ENCODE data around the gene PLAC1. TPM values are rescaled to one million over a fixed set of nuclear protein-coding genes. Genes with fewer than 3 reads are reported as not detected.

The PLAC1 gene
- total RNA-seq, 2 experiments from 2014 or later: not detected

DNA sequence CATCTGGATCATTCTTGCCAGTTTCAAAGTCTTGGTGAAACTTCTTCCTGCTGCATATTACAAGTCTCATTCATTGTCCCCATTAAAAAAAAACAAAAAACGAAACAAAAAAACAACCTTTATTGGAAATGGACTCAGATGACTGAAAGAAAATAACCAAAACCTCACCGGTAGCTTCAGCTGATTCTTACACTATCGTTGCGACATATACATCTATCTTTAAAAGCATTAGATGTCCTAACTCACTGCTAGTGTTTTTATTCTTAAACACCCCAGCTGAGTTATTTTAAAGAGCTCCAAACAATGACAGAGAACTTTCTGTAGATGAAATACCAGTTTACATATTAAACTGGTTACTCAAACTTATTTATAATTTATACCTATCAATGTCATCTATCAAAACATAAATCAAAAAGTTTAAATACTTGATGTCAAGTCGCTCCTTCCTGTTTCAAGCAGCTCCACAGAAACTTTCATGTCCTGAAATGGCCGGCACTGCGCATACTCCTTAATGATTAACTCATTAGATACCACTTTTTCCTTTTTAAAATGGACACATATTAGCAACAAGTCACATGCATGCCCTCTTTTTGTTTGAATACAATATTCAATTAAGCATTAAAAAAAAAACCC is 111.1 kb downstream of the PLAC1 start:
- peaks cover 12% of the 10 kb centered on the region for H3K36me3 Mint-ChIP-seq (ENCODE audit: low read depth)
- H3K4me3 Mint-ChIP-seq: no peak overlapping the region
- ChIA-PET CTCF (no interaction called here), POLR2A (no interaction called here)
- no peaks in the 10 kb centered on the region for H3K9me3 Mint-ChIP-seq
- DNase-seq: no peak
- no peak overlapping the region for H3K27ac Mint-ChIP-seq
- peaks cover 26% of the 10 kb centered on the region for H3K27me3 Mint-ChIP-seq
- peaks cover 23% of the 10 kb centered on the region for H3K4me1 Mint-ChIP-seq

- Mint-ChIP-seq H3K27ac (no peak overlapping the region), H3K9me3 (no peaks in the 10 kb centered on the region)
- POLR2A ChIA-PET: no interaction called here
Measured at GRCh38 chrX:134546187-134546586, 112.1 kb downstream of the PLAC1 start.

GRCh38 chrX:134545510-134545909 is 112.8 kb downstream of the PLAC1 start:
- no peak overlapping the region for H3K4me3 Mint-ChIP-seq
- H3K4me1 Mint-ChIP-seq: peaks cover 22% of the 10 kb centered on the region
- no peak for DNase-seq
- ChIA-PET POLR2A (no interaction called here), CTCF (interaction anchor here (0.8 kb wide), 1 partner anchor 25 kb away, joined by 3 read pairs; no protein-coding TSS in a partner anchor)
- no peaks in the 10 kb centered on the region for H3K9me3 Mint-ChIP-seq
- H3K36me3 Mint-ChIP-seq (ENCODE audit: low read depth): peaks cover 11% of the 10 kb centered on the region
- peaks cover 21% of the 10 kb centered on the region for H3K27me3 Mint-ChIP-seq
- H3K27ac Mint-ChIP-seq: no peak overlapping the region

More at GRCh38 chrX:134546187-134546586, 112.1 kb downstream of the PLAC1 start:
- peaks cover 12% of the 10 kb centered on the region for H3K36me3 Mint-ChIP-seq (ENCODE audit: low read depth)
- H3K4me1 Mint-ChIP-seq: peaks cover 23% of the 10 kb centered on the region
- DNase-seq: no peak
- H3K4me3 Mint-ChIP-seq: no peak overlapping the region
- H3K27me3 Mint-ChIP-seq: peaks cover 22% of the 10 kb centered on the region
- CTCF ChIA-PET: no interaction called here

DNA sequence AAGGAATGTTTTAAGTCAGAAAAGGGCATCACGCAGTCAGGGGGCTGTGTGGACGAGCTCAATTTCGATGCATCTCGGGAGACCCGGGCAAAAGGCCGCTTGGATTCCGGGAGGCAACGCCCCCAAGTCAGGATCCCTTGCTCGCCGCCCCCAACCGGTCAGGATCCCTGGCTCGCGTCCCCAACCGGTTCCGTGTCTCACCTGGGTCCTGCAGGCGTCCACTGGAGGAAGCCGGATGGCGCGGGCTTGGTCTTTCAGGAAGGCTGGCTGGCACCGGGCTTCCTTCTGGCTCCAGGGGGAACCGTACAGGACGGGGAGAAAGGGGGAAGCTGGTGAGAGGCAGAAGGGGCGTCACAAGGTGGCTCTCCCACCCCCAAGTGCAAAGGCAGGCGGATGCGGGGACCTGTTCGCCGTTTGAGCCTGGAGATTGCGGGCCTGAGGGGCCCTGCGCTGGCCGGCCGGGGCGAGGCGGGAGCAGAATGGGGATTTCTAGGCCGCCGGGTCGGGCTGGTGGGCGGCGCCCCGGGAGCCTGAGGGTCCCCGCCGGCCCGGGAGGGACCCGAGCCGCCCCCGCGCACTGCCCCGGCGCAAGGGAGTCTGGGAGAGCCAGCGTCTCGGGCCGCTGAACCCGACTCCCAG is 113.6 kb downstream of the PLAC1 start:
- H3K27me3 Mint-ChIP-seq: peaks cover 16% of the 10 kb centered on the region
- no peak overlapping the region for H3K27ac Mint-ChIP-seq
- POLR2A ChIA-PET: no interaction called here
- H3K9me3 Mint-ChIP-seq: no peaks in the 10 kb centered on the region
- no peak overlapping the region for H3K4me3 Mint-ChIP-seq
- DNase-seq: no peak
- CTCF ChIA-PET: interaction anchor here (0.6 to 0.8 kb wide), 2 partner anchors 24 to 218 kb away, joined by 3 read pairs; no protein-coding TSS in a partner anchor
- peaks cover 7% of the 10 kb centered on the region for H3K36me3 Mint-ChIP-seq (ENCODE audit: low read depth)
- peaks cover 17% of the 10 kb centered on the region for H3K4me1 Mint-ChIP-seq

DNA sequence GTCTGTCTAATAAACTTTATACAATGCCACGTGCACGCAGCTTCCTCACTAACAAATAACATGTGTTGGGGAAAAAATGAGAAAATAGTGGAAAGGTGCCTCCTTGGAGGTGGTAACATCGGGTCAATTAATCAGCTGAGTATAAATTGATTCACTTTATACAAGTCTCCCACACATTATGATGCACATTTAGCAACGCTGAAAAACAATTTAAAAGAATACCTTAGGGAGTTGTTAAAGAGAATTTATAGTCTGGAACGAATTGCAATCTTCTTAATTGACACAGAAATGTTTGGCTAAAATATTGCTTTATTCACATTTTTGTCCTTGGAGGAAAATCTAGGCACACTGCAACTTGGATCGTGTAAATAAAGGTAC is 114.1 kb downstream of the PLAC1 start:
- no peaks in the 10 kb centered on the region for H3K9me3 Mint-ChIP-seq
- peaks cover 16% of the 10 kb centered on the region for H3K27me3 Mint-ChIP-seq
- H3K4me1 Mint-ChIP-seq: peaks cover 17% of the 10 kb centered on the region
- no peak for DNase-seq
- no peak overlapping the region for H3K27ac Mint-ChIP-seq
- ChIA-PET CTCF (no interaction called here), POLR2A (no interaction called here)
- H3K4me3 Mint-ChIP-seq: no peak overlapping the region
- peaks cover 7% of the 10 kb centered on the region for H3K36me3 Mint-ChIP-seq (ENCODE audit: low read depth)

DNA sequence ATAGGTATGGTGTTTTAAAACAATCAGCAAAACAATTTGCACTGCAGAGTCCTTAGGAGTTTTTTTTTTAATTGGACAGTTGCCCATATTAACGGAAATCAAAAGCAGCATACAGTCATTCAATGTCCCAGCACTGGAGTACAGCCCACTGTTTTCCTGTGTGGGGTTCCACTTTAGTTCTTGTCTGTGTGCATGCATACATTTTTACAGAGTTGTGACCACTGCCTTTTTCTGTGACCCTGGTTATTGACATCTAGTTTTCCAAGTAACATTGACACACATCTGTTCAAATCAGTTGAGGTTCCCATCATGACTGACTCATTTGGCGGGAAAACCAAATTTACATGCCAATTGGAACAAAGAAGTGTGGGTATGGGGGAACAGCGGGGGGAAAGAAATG is 115.0 kb downstream of the PLAC1 start:
- CTCF ChIA-PET: no interaction called here
- H3K36me3 Mint-ChIP-seq (ENCODE audit: low read depth): peaks cover 7% of the 10 kb centered on the region
- H3K27me3 Mint-ChIP-seq: peaks cover 13% of the 10 kb centered on the region

GRCh38 chrX:134542485-134542884 is 115.8 kb downstream of the PLAC1 start:
- H3K27me3 Mint-ChIP-seq: peaks cover 12% of the 10 kb centered on the region
- no peaks in the 10 kb centered on the region for H3K9me3 Mint-ChIP-seq
- no peak overlapping the region for H3K4me3 Mint-ChIP-seq
- no peak for DNase-seq
- ChIA-PET CTCF (no interaction called here), POLR2A (no interaction called here)
- peaks cover 10% of the 10 kb centered on the region for H3K4me1 Mint-ChIP-seq
- H3K27ac Mint-ChIP-seq: no peak overlapping the region
- H3K36me3 Mint-ChIP-seq (ENCODE audit: low read depth): peaks cover 7% of the 10 kb centered on the region

More for the DNA sequence above, 115.0 kb downstream of the PLAC1 start:
- no peak for DNase-seq
- Mint-ChIP-seq H3K27ac (no peak overlapping the region), H3K4me1 (peaks cover 14% of the 10 kb centered on the region), H3K4me3 (no peak overlapping the region), H3K9me3 (no peaks in the 10 kb centered on the region)
- POLR2A ChIA-PET: no interaction called here

DNA sequence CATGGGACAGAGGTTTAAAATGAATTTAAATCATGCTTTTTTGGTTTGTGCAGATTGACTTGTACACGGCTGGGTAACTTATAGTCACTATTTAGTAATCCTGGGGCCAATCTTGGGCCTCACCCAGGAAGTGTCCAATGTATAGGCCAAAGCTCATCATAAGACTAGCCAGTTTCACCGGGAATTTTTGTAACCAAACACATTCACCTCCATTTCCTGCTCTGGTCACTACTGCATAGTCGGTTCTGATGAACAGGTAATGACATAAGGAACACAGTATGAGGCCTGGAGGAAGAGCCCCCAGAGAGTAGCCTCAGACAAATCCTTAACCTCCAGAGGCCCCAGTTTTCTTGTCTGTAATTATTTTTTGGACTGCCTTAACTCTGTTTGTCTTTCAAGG is 116.4 kb downstream of the PLAC1 start:
- Mint-ChIP-seq H3K4me1 (peaks cover 10% of the 10 kb centered on the region), H3K4me3 (no peak overlapping the region), H3K36me3 (ENCODE audit: low read depth) (peaks cover 6% of the 10 kb centered on the region), H3K27ac (no peak overlapping the region), H3K9me3 (no peaks in the 10 kb centered on the region), H3K27me3 (peaks cover 11% of the 10 kb centered on the region)
- CTCF ChIA-PET: no interaction called here
- POLR2A ChIA-PET: no interaction called here
- DNase-seq: no peak

DNA sequence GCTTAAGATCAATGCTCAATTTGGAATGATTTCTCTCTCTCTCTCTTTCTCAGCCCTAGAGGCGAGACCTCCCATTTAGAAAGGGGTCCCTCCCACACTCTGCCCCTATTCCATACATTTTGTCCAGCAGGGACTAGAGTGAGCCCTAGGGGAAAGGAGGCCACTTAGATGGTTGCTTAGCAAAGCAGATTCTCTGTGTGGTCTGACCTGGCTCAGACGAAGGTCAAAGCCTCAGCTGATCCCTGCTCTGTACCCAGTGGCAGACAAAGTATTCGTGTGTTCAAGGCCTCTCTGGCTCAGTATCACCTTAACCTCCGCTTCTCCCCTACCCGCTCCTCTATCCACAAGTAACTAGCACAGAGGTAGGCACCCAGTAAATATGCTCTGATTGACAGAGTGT is 120.0 kb downstream of the PLAC1 start:
- no peak for DNase-seq
- no peak overlapping the region for H3K27ac Mint-ChIP-seq
- H3K9me3 Mint-ChIP-seq: no peaks in the 10 kb centered on the region
- POLR2A ChIA-PET: no interaction called here
- CTCF ChIA-PET: no interaction called here
- H3K4me3 Mint-ChIP-seq: no peak overlapping the region
- H3K36me3 Mint-ChIP-seq (ENCODE audit: low read depth): no peaks in the 10 kb centered on the region
- peaks cover 10% of the 10 kb centered on the region for H3K4me1 Mint-ChIP-seq
- peaks cover 2% of the 10 kb centered on the region for H3K27me3 Mint-ChIP-seq

DNA sequence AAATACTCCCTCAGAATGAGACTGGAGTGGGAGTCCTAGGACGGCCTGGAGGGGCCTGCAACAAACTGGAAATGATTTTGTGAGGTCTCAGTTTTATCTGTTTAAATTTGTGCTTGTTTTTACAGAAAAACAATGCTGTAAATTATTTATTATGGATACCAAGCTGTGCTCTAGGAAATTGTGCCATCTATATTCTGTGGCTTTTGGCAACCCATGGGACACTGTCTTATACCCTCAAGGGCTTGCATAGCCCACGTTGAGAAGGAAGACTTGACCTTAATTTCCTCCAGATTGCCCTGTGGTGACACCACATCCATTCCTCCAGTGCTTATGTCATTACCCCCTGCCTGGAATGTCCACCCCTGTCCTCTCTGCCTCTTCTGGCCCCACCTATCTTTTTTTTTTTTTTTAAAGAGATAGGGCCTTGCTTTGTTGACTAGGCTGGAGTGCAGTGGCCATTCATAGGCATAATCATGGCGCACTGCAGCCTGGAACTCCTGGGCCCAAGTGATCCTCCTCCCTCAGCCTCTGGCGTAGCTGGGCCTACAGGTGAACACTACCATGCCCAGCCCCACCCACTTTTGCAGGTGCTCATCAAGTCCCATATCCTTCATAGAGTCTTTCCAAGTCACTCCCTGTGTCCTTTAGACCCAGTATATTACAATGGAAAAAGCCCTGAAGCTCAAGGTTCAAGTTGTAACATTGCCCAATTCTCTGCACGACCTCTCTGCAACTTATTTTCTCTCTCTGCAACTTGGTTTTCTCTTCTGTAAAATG is 120.9 kb downstream of the PLAC1 start:
- no peaks in the 10 kb centered on the region for H3K36me3 Mint-ChIP-seq (ENCODE audit: low read depth)
- H3K27ac Mint-ChIP-seq: no peak overlapping the region
- no peaks in the 10 kb centered on the region for H3K9me3 Mint-ChIP-seq
- H3K4me1 Mint-ChIP-seq: peaks cover 2% of the 10 kb centered on the region
- H3K27me3 Mint-ChIP-seq: peaks cover 2% of the 10 kb centered on the region
- no peak overlapping the region for H3K4me3 Mint-ChIP-seq
- DNase-seq: no peak
- ChIA-PET POLR2A (no interaction called here), CTCF (no interaction called here)

GRCh38 chrX:134533952-134534351 is 124.3 kb downstream of the PLAC1 start:
- no peak overlapping the region for H3K4me3 Mint-ChIP-seq
- no peak for DNase-seq
- H3K27me3 Mint-ChIP-seq: no peaks in the 10 kb centered on the region
- H3K4me1 Mint-ChIP-seq: no peaks in the 10 kb centered on the region
- no peak overlapping the region for H3K27ac Mint-ChIP-seq
- ChIA-PET CTCF (no interaction called here), POLR2A (no interaction called here)
- H3K9me3 Mint-ChIP-seq: no peaks in the 10 kb centered on the region
- no peaks in the 10 kb centered on the region for H3K36me3 Mint-ChIP-seq (ENCODE audit: low read depth)

DNA sequence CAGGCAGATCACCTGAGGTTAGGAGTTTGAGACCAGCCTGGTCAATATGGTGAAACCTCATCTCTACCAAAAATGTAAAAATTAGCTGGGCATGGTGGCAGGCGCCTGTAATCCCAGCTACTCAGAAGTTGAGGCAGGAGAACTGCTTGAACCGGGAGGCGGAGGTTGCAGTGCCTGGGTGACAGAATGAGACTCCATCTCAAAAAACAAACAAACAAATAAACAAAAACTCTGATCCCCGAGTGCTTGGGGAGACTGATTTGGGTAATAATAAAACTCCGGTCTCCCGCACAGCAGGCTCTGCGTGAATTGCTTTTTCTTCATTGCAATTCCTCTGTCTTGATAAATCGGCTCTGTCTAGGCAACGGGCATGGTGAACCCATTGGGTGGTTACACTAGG is 124.9 kb downstream of the PLAC1 start:
- ChIA-PET CTCF (no interaction called here), POLR2A (no interaction called here)
- no peak for DNase-seq
- no peaks in the 10 kb centered on the region for H3K9me3 Mint-ChIP-seq
- no peaks in the 10 kb centered on the region for H3K4me1 Mint-ChIP-seq
- no peak overlapping the region for H3K4me3 Mint-ChIP-seq
- no peak overlapping the region for H3K27ac Mint-ChIP-seq
- no peaks in the 10 kb centered on the region for H3K27me3 Mint-ChIP-seq
- H3K36me3 Mint-ChIP-seq (ENCODE audit: low read depth): no peaks in the 10 kb centered on the region

- no peaks in the 10 kb centered on the region for H3K36me3 Mint-ChIP-seq (ENCODE audit: low read depth)
- ChIA-PET CTCF (no interaction called here), POLR2A (no interaction called here)
- no peak overlapping the region for H3K27ac Mint-ChIP-seq
- H3K27me3 Mint-ChIP-seq: no peaks in the 10 kb centered on the region
- no peaks in the 10 kb centered on the region for H3K9me3 Mint-ChIP-seq
- DNase-seq: no peak
- H3K4me3 Mint-ChIP-seq: no peak overlapping the region
- H3K4me1 Mint-ChIP-seq: no peaks in the 10 kb centered on the region
Measured at GRCh38 chrX:134530845-134531244, 127.4 kb downstream of the PLAC1 start.

DNA sequence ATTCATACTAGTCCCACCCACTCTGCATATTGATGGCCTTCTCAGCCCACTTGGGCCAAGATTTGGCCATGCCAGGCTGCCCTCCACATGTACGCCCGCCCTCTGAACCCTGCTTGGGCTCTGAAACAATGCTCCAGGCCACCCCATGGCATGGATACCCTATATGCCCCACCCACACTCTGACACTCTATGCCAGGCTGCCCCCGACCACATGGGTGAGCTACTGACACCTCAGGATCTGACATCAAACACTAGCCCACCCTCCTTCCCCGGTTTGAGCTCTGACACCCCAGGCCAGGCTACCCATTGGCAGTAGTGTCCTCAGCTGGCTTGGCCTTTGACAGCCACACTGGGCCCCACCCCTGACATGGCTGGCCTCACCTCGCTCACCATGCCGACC is 128.8 kb downstream of the PLAC1 start:
- Mint-ChIP-seq H3K27ac (no peak overlapping the region), H3K9me3 (no peaks in the 10 kb centered on the region), H3K36me3 (ENCODE audit: low read depth) (no peaks in the 10 kb centered on the region), H3K27me3 (no peaks in the 10 kb centered on the region), H3K4me1 (peaks cover 3% of the 10 kb centered on the region), H3K4me3 (no peak overlapping the region)
- ChIA-PET POLR2A (no interaction called here), CTCF (no interaction called here)
- no peak for DNase-seq

All from activated CD4-positive, alpha-beta memory T cell treated with anti-CD3 and anti-CD28 coated beads, Interleukin-2, amount 10 ng/mL, durations not matched to agents 7 days and 5 days (primary cell).